ENCODE data around the gene SPPL2A.
"Not testable (repeated sequence)": the region's sequence is repeated elsewhere in the genome, so short reads cannot be mapped to it uniquely, and the experiment has no call there.

The SPPL2A gene, protein sequence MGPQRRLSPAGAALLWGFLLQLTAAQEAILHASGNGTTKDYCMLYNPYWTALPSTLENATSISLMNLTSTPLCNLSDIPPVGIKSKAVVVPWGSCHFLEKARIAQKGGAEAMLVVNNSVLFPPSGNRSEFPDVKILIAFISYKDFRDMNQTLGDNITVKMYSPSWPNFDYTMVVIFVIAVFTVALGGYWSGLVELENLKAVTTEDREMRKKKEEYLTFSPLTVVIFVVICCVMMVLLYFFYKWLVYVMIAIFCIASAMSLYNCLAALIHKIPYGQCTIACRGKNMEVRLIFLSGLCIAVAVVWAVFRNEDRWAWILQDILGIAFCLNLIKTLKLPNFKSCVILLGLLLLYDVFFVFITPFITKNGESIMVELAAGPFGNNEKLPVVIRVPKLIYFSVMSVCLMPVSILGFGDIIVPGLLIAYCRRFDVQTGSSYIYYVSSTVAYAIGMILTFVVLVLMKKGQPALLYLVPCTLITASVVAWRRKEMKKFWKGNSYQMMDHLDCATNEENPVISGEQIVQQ

DNA sequence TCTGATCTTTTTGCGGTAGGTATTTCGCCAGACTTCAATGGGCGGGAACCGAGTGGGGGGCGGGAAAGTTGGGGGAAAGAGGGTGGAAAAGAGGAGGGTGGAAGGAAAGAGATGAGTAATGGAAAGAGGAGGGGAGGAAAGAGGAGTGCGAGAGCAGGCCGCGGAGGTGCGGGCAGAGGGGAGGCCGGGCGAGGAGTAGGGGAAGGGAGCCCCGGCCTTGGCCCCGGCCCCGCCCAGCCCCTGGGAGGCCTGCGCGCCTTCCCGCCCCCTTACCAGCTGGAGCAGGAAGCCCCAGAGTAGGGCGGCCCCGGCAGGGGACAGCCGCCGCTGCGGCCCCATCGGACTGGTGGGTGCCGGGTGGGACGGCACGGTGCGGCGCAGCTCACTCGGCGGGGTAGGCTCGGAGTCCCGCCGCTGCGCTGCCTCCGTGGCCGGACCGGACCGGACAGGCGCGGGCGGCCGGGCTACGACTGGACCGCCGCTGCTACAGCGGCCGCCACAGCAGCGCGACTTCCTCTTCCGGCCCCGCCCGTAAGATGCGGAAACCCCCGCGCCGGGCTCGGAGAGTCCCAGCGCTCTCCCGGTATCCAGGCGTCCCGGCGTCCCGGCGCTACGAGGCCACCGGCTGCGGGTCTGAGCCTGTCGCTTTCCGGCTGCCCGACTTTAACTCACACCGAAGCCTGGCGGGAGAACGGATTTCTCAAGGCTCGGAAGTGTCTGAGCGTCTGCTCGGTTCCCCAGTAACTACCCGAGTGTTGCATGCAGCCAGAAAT is at the start of gene SPPL2A:
TSS of gene SPPL2A (minus strand) at position 512 of the 773 bp plus-strand sequence. CDS start at position 339, 173 bp downstream.
- DNase-seq: peak; percentile 44 to 76

DNA sequence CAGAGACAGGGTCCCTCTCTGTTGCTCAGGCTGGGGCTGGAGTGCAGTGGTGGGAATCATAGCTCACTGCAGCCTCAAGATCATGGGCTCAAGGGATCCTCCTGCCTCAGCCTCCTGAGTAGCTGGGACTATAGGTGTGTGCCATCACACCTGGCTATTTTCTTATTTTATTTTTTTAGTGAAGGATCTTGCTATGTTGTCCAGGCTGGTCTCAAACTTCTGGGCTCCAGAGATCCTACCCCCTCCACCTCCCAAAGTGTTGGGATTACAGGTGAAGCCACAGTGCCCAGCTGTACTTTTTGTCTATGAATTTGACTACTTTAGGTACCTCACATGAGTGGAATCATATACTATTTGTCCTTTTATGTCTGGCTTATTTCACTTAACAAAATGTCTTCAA is 49.1 kb upstream of the SPPL2A start:
- DNase-seq: no peak

DNA sequence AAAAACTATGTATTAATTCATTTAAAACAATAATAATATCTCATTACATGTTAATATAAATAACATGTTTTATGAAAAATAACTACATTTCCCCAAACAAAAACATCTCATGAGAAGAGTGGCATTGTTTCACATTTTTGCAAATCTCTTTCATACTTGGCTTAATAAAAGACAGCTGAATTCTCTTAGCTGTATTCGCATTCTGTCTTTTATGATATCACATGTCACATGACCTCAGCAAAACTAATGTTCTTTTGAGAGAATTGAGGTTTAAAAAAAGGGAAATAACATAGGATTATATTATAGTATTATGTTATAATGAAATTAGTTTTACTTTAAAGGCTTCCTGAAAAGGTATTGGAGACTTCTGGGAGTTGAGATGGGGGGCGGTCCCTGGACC is 48.4 kb upstream of the SPPL2A start:
- DNase-seq: no peak

DNA sequence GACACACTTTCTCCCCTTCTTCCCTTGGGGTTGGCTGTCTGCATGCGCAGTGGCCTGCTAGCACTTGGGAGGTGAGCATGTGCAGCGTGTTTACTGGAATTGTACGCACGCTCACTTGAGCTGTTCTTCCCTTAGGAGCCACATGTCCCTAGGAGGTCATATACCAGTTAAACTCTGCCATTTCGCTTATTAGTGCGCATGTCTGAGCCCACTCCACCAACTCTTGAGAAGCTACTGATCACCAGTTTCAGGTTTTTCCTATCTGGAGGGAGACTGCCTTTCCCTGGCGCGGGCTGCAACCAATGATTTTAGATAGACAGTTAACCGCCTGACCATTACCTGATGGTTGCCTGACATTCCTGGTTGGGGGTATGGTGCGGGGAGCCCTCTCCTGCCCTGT is 47.6 kb upstream of the SPPL2A start:
- no peak for DNase-seq

DNA sequence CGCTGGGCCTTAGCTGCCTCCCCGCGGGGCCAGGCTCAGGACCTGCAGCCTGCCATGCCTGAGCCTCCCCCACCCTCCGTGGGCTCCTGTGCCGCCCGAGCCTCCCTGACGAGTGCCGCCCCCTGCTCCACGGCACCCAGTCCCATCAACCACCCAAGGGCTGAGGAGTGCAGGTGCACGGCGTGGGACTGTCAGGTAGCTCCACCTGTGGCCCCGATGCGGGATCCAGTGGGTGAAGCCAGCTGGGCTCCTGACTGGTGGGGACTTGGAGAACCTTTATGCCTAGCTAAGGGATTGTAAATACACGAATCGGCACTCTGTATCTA is 46.6 kb upstream of the SPPL2A start:
- DNase-seq: not testable (repeated sequence)

DNA sequence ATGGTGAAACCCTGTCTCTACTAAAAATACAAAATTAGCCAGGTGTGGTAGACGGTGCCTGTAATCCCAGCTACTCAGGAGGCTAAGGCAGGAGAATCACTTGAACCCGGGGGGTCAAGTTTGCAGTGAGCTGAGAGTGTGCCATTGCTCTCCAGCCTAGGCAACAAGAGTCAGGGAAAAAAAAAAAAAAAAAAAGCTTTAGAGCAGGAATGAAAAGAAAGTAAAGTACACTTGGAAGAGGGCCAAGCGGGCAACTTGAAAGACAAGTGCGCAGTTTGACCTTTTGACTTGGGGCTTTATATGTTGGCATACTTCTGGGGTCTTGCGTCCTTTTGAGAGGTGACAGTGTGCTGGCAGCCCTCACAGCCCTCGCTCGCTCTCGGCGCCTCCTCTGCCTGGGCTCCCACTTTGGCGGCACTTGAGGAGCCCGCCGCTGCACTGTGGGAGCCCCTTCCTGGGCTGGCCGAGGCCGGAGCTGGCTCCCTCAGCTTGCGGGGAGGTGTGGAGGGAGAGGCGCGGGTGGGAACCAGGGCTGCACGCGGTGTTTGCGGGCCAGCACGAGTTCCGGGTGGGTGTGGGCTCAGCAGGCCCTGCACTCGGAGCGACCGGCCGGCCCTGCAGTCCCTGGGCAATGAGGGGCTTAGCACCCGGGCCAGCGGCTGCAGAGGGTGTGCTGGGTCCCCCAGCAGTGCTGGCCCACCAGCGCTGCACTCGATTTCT is 46.1 kb upstream of the SPPL2A start:
- not testable (repeated sequence) for DNase-seq

DNA sequence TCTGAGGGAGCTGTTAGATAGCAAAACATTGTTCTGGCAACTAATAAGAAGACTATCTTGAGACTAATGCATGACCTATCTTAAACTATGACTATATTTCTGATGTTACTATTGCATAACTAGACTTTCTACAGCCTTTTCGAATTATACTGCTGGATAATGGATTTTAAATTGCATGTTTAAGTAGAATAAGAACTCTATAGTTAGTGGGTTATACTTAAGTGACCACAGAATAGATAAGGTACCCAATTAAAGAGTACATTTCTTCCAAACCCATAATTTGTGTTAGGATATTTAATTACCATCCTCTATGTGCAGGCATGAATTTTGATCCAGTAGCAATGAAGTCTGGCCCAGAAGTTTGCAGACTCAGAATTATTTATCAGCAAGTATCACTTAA is 44.6 kb upstream of the SPPL2A start:
- DNase-seq: no peak

DNA sequence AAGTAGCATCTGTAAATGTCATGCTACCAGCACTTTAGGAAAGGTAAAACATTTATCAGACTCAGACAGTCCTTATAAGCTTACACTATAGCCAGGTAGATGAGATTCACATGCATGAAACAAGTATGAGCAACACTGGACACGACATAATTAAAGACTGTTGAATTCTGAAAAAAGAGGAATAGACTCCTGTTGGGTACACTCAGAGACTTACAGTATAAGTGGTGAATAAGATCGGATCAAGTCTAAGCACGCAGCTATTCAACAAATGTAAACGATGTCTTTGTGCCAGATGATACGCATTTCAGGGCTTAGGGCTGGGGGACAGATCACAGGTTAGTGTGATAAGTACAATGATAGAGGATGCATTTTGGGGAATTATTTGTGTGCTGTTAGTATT is 43.2 kb upstream of the SPPL2A start:
- DNase-seq: no peak

DNA sequence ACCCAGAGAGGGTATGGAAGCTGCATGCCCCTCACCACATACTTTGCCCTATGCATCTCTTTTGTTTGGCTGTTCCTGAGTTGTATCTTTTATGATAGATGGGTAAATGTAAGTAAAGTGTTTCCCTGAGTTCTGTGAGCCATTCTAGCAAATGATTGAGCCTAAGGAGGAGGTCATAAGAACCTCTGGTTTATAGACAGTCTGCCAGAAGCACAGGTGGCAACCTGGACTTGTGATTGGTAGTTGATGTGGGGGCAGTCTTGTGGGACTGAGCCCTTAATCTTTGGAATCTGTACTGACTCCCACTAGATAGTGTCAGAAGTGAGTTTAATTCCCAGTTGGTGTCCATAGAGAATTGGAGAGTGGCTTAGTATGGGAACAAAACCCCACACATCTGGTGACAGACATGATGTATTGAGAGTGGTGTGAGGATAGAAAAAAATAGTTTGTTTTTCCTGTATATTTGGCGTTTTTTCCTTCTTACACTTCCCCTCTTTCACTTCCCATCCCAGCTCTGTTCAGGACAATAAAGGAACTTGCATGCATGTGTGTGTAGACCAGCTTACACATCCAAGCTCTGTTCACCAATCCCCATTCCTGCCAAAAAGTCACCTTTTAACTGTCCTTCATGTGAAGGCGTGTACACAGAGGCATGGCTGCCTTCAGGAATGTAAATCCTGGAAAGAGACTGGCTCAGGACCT is 38.1 kb upstream of the SPPL2A start:
- DNase-seq: no peak

DNA sequence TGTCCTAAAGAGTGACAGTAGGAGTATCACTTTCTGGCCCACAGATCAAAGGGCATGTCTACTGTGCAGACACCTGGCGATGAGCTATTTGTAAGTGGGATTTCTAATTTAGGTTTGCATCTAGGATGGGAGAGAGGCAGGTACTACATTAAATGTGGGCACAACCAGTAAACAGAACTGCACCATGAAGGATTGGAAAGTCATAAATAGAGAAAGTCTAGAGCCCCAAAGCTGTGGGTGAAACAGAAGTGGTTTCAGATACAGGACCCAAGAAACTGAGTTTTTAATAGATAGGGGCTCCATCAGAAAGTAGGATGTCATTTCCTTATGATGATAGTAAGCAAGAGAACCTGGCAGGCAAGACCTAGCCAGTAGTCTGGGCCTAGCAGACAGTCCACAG is 35.2 kb upstream of the SPPL2A start:
- DNase-seq: no peak

DNA sequence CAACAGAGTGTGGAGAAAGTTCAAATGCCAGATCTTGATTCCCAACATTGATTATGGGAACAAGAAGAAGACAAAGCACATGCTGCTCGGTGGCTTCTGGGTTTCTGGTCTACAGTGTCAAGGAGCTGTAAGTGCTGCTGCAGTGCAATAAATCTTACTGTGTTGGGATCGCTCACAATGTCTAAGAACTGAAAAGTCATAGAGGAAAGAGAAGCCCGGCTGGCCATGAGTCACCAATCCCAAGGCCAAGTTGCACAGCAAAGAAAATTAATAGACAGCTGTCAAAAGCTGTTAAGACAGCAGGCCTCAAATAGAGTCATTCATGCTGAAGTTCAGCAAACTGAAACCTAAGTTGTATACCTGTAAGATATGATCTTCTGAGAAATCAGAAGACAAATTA is 33.2 kb upstream of the SPPL2A start:
- DNase-seq: no peak

DNA sequence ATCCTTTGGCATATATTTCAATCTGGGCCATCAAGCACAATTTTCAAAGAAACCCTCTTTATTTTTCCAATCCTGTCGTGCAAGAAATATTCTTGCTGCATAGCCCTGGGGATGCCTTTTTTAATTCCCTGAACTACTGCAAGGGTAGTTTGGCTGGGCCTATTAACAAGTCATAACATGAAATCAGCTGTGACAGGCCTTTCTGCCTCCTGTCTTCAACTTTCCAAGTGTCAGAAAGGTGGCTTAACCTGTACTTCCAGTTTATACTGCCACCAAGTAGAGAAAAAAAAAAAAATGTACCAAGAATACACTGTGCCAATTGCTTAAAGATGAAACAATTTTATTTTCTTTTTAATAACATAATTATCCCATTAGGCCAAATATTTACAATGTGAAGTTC is 32.4 kb upstream of the SPPL2A start:
- DNase-seq: no peak

DNA sequence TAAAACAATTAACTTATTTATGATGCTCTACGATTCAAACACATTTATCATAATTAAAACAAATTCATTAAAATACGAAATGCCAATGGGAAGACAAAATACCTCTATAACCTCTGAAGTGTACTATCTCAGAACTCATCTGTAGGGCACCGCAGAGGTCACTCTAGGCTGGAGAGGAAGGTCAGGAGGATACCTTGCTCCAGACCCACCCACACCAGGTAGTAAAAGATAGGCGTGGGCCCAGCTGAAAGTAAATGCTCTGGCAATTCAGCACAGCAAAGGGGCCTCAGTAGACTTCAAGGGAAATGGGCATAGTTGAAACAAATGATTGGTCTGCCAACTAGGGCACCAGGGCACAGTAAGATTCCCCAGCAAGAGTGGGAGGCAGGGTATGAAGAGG is 26.0 kb upstream of the SPPL2A start:
- DNase-seq: no peak

DNA sequence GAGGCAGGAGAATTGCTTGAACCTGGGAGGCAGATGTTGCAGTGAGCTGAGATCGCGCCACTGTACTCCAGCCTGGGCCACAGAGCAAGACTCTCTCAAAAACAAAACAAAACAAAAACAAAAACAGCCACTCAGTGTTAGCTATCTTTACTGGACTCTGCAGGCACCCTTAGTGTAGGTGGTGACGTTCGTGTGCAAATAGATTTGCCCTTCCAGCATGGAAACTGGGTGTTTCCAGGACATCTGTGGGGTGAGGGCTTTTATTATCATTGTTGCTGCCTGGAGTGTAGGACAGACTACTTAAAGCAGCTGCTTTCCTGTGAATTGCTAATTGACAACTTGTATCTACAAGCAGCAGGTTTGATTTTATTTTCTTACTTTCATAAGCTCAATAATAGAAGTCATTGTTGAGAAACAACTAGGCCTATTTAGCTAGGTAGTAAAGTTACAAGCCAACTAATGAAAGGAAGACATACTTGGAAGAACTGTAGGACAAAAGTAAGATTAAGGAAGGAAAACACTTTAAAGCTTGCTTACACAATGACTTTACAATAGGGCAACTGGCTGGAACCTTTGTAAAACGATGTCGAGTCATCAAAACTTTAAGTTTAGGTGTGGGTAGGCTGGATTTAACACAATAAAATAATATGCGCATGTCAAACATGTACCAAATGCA is 25.4 kb upstream of the SPPL2A start:
- no peak for DNase-seq

DNA sequence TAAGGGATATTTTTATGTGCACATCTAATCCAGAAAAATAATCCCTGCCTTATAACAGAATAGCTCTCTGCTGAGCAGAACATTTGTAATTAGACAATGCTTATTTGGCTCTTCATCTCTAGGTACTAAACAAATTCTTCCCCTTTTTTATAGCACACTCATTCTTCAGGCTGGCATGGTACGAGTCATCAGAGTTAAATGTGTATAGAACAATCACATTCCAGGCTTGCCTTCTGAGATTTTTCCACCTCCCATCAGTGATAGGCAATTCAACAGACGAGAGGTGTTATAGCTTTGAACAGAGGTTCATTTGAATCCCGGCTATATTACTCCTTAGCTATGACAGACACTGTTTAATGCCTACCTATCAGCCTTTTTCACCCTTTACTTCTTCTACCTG is 21.4 kb upstream of the SPPL2A start:
- DNase-seq: no peak

DNA sequence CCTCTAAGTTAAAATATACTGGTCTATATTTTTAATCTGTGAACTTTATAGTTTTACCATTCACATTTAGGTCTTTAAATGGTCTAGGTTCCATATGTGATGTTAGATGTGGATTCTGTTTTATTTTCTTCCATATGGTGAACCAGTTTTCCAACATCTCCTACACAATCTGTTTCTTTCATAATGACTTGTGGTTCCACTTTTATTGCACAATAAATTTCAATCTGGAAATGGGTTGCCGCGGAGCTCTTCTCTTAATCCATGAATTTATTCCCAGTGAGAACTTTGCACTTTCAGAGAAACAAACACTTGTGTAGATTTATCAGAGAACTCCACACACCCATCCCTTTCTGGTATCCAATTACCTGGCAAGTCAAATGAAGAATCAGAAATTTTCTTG is 20.9 kb upstream of the SPPL2A start:
- no peak for DNase-seq

DNA sequence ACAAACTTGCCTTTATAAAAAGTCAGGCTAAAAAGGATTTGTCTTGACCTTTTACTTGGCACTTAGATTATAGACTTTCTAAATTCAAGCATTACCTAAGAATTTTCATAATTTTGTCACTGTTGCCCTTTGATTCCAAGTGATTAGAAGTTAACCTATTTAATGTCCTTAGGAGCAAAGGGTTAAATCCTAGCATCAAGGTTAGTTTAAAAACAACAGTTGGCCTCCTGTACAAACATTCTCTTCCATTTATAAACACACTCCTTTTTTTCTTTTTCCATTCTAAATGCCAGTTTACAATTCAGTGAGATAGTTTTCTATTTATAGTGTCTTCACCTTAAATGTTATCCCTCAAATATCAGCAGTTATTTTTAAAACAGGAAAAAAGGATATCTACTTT is 18.4 kb upstream of the SPPL2A start:
- DNase-seq: no peak

DNA sequence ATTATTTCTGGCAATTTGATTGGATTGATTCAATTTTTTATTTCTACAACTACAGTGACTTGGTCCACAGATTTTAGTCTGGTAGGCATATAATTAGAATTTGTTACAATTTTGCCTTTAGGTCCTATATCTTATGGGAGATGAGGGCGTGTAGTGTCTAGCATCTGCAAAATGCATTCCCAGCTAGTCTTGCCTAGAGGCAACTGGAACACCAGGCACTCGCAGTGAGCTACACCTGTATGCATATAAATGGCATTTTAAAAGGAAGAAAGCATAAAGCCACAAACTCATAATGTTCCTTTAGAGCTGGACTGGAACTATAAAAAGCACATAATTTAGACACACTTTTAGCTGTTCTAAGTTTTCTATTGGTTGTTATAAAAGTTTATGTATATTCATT is 17.9 kb upstream of the SPPL2A start:
- no peak for DNase-seq

DNA sequence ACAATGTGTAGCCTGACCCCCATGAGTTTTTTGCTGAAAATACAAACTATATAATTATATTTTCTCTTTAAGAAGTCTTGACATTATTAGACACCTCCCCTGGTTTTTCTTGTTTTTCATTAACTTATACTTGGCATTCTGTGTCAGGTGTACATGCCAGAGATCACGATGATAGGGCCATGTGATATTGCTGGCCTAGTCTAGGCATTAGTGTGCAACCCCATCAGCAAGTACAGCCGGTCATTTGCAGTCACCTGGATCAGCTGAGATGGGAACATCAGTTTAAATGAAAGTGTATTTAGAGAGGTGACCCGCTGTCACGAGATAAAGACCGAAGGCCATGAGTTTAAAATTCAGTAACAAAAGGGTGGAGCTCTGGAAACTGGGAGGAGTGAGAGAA is 12.6 kb upstream of the SPPL2A start:
- DNase-seq: no peak

DNA sequence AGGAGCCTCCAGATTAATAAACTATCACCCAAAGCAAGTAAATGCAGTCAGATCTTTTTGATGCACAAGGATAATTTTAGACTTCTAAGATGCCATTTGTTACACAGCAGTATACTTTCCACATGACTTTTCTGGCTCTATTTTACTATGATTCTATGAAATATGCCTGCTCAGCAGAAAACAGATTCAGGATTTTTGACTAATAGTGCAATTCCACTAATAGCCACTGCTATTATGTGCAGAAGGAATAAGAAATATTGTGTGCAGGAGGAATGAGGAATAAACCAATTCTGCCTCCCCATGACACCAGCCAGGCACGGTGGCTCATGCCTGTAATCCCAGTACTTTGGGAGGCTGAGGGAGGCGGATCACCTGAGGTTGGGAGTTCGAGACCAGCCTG is 11.5 kb upstream of the SPPL2A start:
- no peak for DNase-seq

DNA sequence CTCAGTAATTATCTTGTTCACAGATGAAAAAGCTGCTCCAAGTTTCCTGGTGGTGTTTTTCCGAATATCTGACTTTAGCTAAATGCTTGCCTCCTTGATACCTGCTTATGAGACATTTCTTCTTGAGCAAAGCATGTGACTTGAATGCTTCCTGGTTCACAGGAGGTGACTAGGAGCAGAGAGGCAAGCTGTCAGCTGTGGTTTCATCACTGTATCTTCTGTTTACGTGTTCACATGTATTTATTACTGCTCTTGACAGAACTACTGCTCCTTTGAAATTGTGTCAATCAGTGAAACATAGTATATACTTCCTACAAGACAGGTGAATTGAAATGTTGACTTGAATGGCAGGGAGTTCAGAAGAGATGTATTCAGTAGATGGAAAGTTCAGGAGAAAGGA is 8.9 kb upstream of the SPPL2A start:
- DNase-seq: no peak

DNA sequence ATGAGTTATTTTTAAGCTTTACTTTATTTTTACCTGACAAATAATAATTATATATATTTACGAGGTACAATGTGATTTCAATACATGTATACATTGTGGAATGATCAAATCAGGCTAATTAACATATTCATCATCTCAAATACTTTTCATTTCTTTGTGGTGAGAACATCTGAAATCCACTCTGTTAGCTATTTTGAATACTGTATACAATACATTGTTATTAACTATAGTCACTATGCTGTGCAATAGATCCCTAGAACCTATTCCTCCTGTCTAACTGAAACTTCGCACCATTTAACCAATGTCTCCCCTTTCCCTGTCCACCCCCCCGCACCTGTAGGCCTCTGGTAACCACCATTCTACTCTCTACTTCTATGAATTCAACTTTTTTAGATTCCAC is 7.9 kb upstream of the SPPL2A start:
- DNase-seq: no peak

Measured in hippocampal formation (tissue), 2 donors.